Ramos (cell line): ENCODE measurements around the gene NPAT.

Experiments used
- in situ Hi-C: fragments of 300-500 bp; cut with MboI; formaldehyde crosslinking; loops from one replicate; pipeline ENCODE4 v1.14.3; 2022; ENCODE audit warnings: low sequenced_read_pairs; ENCODE audit not compliant: unreplicated experiment

NPAT gene

DNA sequence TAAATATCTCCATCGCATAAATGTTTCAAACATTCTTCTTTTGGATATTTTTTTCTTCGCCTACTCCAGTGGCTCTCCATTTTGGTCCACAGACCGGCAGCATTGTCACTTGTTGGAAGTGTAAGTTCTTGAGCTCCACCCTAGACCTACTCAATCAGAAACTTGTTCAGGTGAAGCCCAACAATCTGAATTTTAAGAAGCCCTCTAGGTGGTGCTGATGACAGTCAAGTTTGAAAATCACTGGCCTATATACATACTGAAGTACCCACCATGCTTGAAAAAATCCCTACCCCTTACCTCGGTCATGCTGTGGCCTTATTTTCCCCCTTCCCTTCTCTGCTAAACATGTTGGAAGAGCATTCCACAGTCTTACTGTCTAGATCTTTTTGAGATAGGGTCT, 111.3 kb downstream of the NPAT start:
- in situ Hi-C loops: no loop called here
